Stimulated activated CD4-positive, alpha-beta T cell treated with anti-CD3 and anti-CD28 coated beads, Interleukin-1b, Interleukin-23, amount 100 ng/mL, for 1 hour (primary cell): ENCODE measurements around the gene TMEM132E.

Experiments
- DNase-seq, 2 donors: peaks; one replicate each; pipeline ENCODE4 v3.0.0-alpha.2; 2020; ENCODE audit warnings: low read depth in 2 of 2

The TMEM132E gene

DNA sequence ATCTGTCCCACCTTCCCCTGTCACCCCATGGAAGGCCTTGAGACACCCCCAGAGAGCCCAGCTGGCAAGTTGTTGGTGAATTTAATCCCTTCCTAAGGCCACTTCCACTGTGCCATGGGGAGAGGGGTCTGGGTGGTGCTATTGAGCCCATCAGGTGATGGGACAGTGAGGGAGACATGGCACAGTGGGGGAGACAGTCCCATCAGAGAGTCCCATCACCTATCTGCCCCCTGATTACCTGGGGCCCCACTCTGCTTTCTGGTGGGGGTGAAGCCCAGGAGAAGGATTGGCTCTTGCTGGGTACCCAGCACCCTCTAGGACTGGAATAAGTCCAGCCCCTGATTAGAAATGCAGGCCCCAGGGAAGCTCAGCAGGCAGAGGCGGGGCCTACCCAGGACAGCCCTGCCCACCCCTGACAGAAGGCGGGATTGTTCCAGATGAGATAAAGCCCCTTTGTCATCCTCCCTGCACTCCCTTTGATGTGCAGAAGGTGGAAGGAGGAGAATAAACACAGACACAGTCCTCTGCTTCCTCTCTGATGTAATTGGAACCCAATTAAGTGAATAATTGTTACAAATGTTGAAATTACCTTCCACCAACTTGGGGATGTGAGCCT is 18.9 kb downstream of the TMEM132E start:
- no peak for DNase-seq

GRCh38 chr17:34601416-34601815 is 22.0 kb downstream of the TMEM132E start:
- no peak for DNase-seq

DNA sequence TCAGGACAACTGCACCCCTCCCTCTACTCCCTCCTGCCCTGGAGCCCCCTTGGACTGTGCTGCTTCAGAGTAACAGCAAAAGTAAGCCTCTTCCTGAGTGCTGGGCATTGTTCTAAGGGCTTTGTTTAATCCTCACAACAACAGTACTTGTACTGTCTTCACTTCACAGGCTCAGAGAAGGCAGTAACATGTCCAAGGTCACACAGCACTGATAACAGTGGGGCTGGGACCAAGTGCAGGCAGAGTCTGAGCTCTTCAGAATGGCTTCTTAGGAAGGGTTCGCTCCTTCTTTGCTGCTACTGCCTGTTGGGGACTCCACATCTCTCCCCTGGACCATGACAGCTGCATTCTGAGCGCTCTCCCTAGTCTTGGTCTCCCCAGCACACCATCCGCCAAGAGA is 24.6 kb downstream of the TMEM132E start:
- DNase-seq = no peak

GRCh38 chr17:34606763-34607162 is 27.4 kb downstream of the TMEM132E start:
- no peak for DNase-seq

DNA sequence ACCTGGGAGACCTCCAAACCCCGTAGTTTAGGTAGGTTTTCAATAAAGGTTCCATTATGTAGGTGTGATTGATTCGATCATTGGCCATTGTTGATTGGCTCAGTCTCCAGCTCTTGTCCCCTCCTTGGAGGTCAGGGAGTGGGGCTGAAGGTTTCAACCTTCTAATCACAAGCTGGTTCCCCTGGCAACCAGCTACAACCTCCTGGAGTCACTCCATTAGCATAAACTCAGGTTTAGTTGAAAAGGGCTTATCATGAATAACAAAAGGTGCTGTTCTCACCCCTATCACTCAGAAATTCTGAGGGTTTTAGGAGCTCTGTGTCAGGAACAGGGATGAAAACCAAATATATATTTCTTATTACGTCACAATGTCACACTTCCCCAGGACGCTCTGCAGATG is 28.5 kb downstream of the TMEM132E start:
- DNase-seq = no peak

DNA sequence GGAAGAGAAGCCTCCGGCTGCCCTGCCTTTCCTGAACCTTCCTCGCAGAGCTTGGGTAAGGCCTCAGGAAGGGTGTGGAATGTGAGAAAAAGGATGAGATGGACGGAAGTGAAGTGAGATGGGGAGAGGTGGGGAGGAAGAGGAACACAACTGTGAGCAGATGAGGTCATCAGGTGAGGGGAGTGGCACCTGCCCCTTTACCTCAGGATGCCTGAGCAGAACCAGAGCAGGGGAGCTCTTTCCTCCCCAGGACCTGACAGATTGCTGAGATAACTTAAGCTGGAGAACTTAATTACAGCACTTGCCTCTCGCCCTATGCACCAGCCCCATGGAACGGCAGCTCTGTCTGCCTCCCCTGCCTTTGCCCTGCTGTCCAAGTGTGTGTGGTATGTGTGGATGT is 29.8 kb downstream of the TMEM132E start:
- DNase-seq = no peak

DNA sequence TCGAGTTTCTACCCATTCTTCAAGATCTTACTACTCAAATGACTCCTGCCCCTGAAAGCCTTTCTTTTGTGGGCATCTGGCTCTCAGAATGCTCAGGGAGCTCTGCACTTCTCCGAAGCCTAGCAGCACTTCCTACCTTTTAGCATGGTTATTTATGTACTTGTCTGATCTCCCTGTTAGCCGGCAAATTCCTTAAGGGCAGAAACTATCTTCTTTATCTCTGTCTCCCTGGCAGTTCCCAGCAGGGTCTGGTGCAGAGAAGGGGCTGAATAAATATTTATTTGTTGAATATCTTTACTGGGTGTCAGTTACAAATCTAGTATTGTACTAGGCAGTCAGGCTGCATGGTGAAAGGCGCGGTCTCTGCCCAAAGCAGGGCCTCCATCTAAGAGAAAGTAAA is 30.7 kb downstream of the TMEM132E start:
- DNase-seq = no peak

- no peak for DNase-seq
Observed at GRCh38 chr17:34610506-34610905, 31.1 kb downstream of the TMEM132E start.

- no peak for DNase-seq
Observed at GRCh38 chr17:34613064-34614019, 34.0 kb downstream of the TMEM132E start.

GRCh38 chr17:34614698-34615097 is 35.3 kb downstream of the TMEM132E start:
- DNase-seq = no peak

GRCh38 chr17:34615326-34615725 is 35.9 kb downstream of the TMEM132E start:
- no peak for DNase-seq

GRCh38 chr17:34616148-34616547 is 36.8 kb downstream of the TMEM132E start:
- DNase-seq = no peak

DNA sequence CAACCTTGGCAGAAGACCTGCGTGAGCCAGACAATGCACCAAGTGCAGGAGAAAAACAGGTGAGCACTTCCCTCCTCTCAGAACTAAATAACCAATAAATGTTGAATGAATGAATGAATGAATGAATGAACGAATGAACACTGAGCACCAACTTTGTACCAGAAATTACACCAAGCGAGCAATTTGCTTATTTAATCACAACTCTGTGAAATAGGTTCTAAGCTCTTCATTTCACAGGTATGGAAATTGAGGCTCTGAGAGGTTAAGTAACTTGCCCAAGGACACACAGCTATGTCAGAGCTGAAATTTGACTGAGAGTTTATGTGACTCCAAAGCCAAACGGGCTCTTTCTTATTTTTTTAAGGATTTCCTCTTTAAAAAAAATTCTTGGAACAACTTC is 38.0 kb downstream of the TMEM132E start:
- no peak for DNase-seq

GRCh38 chr17:34619687-34620217 is 40.4 kb downstream of the TMEM132E start:
- DNase-seq = no peak

DNA sequence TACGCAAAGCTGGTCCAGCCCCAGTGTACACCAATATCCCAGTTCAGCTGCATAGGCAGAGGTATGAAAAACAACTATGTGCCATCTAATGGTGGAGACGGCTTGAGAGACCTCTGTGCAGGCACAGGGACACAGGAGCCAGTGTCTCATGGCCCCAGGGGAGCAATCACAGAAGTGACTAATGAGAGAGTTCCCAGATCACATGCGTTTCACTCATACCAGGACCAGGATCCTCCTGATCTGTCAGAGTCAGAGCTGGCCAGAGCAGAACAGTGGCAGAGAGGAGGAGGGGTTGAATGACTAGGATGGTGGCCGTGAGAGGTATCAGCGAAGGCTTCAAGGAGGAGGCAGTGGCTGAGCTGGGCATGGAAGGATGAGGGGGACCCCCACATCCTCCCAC is 41.1 kb downstream of the TMEM132E start:
- DNase-seq = no peak

DNA sequence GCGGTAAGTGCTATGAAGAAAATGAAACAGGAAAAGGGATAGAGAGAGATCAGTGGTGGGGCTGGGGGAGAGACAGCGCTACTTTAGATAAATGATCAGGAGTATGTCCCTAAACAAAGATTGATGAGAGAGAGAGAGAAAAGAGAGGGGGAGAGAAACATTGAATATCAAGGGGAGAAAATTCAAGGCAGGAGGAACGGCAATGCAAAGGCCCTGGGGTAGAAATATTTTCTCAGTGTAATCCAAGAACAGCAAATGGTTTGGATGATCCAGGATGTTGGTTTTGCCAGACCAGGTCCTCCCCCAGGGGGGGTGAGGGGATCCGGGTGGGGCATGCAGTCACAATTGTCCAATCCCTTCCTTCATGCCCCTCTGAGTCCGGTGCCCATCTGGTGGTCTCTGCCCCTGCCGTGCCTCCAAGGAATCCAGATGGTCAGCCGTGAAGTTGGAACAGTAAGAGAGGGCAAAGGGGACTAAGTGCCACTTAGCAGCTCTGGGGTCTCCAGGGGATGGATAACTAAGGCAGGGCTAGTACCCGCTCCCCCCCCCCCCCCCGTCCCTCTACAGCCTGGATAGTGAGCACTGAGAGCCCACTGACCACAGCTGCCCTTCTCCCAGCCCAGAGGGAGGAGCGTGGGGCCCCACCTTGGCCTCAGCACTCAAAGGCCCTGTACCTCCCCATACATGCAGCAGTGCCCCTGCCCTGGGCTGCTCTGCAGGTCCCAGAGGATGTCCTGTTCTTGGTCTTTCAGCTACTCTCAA is 43.7 kb downstream of the TMEM132E start:
- DNase-seq = no peak

GRCh38 chr17:34623856-34624766 is 44.7 kb downstream of the TMEM132E start:
- no peak for DNase-seq

GRCh38 chr17:34624767-34625383 is 45.5 kb downstream of the TMEM132E start:
- DNase-seq = no peak

DNA sequence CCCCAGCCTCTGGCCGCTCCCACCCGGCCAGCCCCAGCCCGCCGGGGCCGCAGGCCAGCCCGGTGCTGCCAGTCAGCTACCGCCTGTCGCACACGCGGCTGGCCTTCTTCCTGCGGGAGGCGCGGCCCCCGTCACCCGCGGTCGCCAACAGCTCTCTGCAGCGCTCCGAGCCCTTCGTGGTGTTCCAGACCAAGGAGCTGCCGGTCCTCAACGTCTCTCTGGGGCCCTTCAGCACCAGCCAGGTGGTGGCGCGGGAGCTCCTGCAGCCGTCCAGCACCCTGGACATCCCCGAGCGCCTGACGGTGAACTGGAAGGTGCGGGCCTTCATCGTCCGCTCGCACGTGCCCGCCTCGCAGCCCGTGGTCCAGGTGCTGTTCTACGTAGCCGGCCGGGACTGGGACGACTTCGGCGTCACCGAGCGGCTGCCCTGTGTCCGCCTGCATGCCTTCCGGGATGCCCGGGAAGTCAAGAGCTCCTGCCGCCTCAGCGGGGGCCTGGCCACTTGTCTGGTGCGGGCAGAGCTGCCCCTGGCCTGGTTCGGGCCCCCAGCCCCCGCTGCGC is 46.8 kb downstream of the TMEM132E start:
- DNase-seq = no peak

DNA sequence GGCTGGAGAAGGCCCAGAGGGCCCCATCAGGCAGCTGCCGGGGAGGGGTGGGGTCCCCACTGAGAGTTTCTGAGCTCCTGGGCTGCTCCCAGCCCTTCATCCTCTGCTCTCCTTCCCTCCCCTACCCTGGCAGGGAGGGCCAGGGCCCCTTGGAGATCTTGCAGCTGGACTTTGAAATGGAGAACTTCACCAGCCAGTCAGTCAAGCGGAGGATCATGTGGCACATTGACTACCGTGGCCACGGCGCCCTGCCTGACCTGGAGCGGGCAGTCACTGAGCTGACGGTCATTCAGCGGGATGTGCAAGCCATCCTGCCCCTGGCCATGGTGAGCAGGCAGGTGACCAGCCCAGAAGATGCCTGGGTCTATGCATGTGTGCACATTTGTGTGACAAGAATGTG is 49.5 kb downstream of the TMEM132E start:
- no peak for DNase-seq
